Esophagus muscularis mucosa (tissue), 4 donors: ENCODE measurements around the gene SLC41A1.
"Not testable (repeated sequence)": the region's sequence is repeated elsewhere in the genome, so short reads cannot be mapped to it uniquely, and the experiment has no call there.

ENCODE experiments used
- EP300 ChIP-seq: sonication (generic); formaldehyde crosslinking; IDR thresholded peaks from one replicate; pipeline ENCODE4 v1.6.1; 2017; ENCODE audit warnings: antibody characterized with exemption
- POLR2A ChIP-seq: fragments of 450-650 bp; IDR thresholded peaks from one replicate; pipeline ENCODE4 v1.6.1; 2017; ENCODE audit warnings: antibody characterized with exemption, moderate library complexity, mild to moderate bottlenecking, low read depth
- POLR2AphosphoS5 ChIP-seq, 2 donors: sonication (generic); formaldehyde crosslinking; IDR thresholded peaks; one replicate each; pipeline ENCODE4 v1.6.1; 2017; ENCODE audit warnings: antibody characterized with exemption in 2 of 2
- TF ChIP-seq, protein P1 (sequence below), 3 experiments: fragments of 200-600 bp in 2 of 3; fragments of 450-650 bp in 1 of 3; sonication (generic) in 2 of 3; IDR thresholded peaks; one replicate each; pipeline ENCODE4 v1.5.1; 2017 to 2019; ENCODE audit warnings: antibody characterized with exemption in 3 of 3, mild to moderate bottlenecking in 2 of 3, moderate library complexity in 1 of 3

- TF ChIP-seq, protein P1, sequence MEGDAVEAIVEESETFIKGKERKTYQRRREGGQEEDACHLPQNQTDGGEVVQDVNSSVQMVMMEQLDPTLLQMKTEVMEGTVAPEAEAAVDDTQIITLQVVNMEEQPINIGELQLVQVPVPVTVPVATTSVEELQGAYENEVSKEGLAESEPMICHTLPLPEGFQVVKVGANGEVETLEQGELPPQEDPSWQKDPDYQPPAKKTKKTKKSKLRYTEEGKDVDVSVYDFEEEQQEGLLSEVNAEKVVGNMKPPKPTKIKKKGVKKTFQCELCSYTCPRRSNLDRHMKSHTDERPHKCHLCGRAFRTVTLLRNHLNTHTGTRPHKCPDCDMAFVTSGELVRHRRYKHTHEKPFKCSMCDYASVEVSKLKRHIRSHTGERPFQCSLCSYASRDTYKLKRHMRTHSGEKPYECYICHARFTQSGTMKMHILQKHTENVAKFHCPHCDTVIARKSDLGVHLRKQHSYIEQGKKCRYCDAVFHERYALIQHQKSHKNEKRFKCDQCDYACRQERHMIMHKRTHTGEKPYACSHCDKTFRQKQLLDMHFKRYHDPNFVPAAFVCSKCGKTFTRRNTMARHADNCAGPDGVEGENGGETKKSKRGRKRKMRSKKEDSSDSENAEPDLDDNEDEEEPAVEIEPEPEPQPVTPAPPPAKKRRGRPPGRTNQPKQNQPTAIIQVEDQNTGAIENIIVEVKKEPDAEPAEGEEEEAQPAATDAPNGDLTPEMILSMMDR (IDR thresholded peaks at IDR 0.05), result not testable (repeated sequence)
- not testable (repeated sequence) for TF ChIP-seq EP300; POLR2A; POLR2AphosphoS5 (IDR thresholded peaks at IDR 0.05)
Measured at GRCh38 chr1:205857501-205857900, 44.5 kb upstream of the SLC41A1 start.
